Dendritic cell treated with granulocyte-macrophage colony-stimulating factor and Interleukin-4, amounts not matched to agents 40 ng/mL and 50 ng/mL, for 4 days (primary cell): ENCODE data around the gene TBC1D8.

Source experiments
- H3K27ac Mint-ChIP-seq: one replicate; pipeline ENCODE4 v1.8.0; 2022; ENCODE audit warnings: mild to moderate bottlenecking, mixed read lengths
- H3K27me3 Mint-ChIP-seq: one replicate; pipeline ENCODE4 v1.8.0; 2022; ENCODE audit warnings: mild to moderate bottlenecking, mixed read lengths
- H3K36me3 Mint-ChIP-seq: one replicate; pipeline ENCODE4 v1.8.0; 2022; ENCODE audit warnings: low read depth, mixed read lengths
- H3K4me1 Mint-ChIP-seq: one replicate; pipeline ENCODE4 v1.8.0; 2022; ENCODE audit warnings: low read depth, mixed read lengths
- H3K4me3 Mint-ChIP-seq: one replicate; pipeline ENCODE4 v1.8.0; 2022; ENCODE audit warnings: mild to moderate bottlenecking, moderate library complexity, mixed read lengths
- H3K9me3 Mint-ChIP-seq: one replicate; pipeline ENCODE4 v1.8.0; 2022; ENCODE audit warnings: mixed read lengths
- intact Hi-C: fragments of 100-400 bp; cut with micrococcal nuclease; formaldehyde crosslinking; loops from one replicate; pipeline ENCODE4 v1.15.0; 2022

The TBC1D8 gene

DNA sequence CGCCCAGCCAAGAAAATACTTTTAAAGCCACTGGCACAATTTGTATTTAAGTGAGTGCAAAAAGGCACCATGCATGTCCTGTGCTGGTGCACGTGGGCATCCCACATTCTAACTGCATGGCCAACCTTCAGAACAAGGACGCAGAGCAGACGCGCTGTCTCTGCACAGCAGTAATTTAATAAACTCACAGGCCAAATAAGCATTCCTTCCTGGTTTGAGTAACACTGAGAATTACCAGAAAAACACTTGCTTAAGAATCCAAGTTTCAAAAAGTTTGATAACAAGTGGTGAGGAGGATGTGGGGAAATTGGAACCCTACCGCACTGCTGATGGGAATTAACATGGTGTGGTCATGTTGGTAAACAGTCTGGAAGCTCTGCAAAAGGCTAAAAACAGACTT lies 110.4 kb downstream of the TBC1D8 start:
- peaks cover 36% of the 10 kb centered on the region for H3K4me1 Mint-ChIP-seq
- no peaks in the 10 kb centered on the region for H3K27me3 Mint-ChIP-seq
- no peak overlapping the region for H3K27ac Mint-ChIP-seq
- intact Hi-C loops: no loop called here
- no peak overlapping the region for H3K4me3 Mint-ChIP-seq
- no peaks in the 10 kb centered on the region for H3K9me3 Mint-ChIP-seq
- H3K36me3 Mint-ChIP-seq: peaks cover 2% of the 10 kb centered on the region

GRCh38 chr2:101040072-101040471 lies 111.1 kb downstream of the TBC1D8 start:
- Mint-ChIP-seq H3K4me1 (peaks cover 36% of the 10 kb centered on the region), H3K36me3 (peaks cover 6% of the 10 kb centered on the region)
- intact Hi-C loops: no loop called here

DNA sequence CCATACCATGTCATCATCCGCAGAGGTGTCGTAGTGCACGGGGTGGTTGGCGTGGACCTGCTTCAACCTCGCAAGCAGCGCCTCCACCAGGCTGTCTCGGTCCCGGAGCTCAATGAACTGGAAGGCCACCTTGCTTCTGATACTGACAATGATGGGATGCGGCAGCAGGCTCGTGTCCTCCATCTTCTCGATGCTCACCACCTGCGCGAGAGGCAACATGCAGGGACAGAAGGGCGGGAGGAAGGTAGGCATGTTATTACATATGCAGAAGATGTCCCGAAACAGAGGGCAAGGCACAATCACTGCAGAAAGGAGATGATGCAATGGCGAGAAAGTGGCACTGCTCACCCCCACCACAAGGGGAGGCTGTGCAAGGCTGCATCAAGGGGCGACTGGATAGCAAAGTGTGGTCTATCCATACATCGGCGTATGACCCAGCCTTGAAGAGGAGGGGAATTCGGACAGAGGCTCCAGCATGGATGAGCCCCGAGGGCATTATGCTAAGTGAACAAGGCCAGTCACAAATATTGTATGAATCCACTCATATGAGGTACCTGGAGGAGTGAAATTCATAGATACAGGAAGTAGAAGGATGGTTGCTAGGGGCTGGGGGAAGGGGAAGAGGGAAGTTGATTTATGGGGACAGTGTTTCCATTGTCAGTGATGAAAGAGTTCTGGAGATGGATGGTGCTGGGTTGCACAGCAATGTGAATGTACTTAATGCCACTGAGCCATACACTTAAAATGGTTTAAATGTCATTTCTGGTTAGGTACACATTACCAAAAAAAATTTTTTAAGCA lies 112.5 kb downstream of the TBC1D8 start:
- Mint-ChIP-seq H3K27ac (no peak overlapping the region), H3K9me3 (no peaks in the 10 kb centered on the region), H3K4me3 (no peak overlapping the region), H3K36me3 (peaks cover 17% of the 10 kb centered on the region), H3K27me3 (no peaks in the 10 kb centered on the region), H3K4me1 (peaks cover 30% of the 10 kb centered on the region)
- intact Hi-C loops: loop anchor here (5.0 kb wide), 1 partner anchor 114 kb away; the partner anchor contains the start of gene TBC1D8

More at GRCh38 chr2:101040072-101040471, 111.1 kb downstream of the TBC1D8 start:
- Mint-ChIP-seq H3K9me3 (no peaks in the 10 kb centered on the region), H3K27ac (no peak overlapping the region), H3K4me3 (no peak overlapping the region), H3K27me3 (no peaks in the 10 kb centered on the region)

- no peak overlapping the region for H3K4me3 Mint-ChIP-seq
- peaks cover 30% of the 10 kb centered on the region for H3K4me1 Mint-ChIP-seq
- intact Hi-C loops: loop anchor here (1.0 to 5.0 kb wide), 2 partner anchors 115 to 168 kb away; partner anchors contain the start of gene TBC1D8
- H3K27ac Mint-ChIP-seq: no peak overlapping the region
- no peaks in the 10 kb centered on the region for H3K27me3 Mint-ChIP-seq
- H3K9me3 Mint-ChIP-seq: no peaks in the 10 kb centered on the region
- H3K36me3 Mint-ChIP-seq: peaks cover 28% of the 10 kb centered on the region
Observed at GRCh38 chr2:101037161-101037755, 113.9 kb downstream of the TBC1D8 start.

GRCh38 chr2:101036562-101036961 lies 114.6 kb downstream of the TBC1D8 start:
- no peaks in the 10 kb centered on the region for H3K27me3 Mint-ChIP-seq
- H3K9me3 Mint-ChIP-seq: no peaks in the 10 kb centered on the region
- no peak overlapping the region for H3K4me3 Mint-ChIP-seq
- H3K36me3 Mint-ChIP-seq: peaks cover 32% of the 10 kb centered on the region
- H3K4me1 Mint-ChIP-seq: peaks cover 27% of the 10 kb centered on the region
- intact Hi-C loops: loop anchor here (5.0 kb wide), 1 partner anchor 116 kb away; the partner anchor contains the start of gene TBC1D8
- no peak overlapping the region for H3K27ac Mint-ChIP-seq

DNA sequence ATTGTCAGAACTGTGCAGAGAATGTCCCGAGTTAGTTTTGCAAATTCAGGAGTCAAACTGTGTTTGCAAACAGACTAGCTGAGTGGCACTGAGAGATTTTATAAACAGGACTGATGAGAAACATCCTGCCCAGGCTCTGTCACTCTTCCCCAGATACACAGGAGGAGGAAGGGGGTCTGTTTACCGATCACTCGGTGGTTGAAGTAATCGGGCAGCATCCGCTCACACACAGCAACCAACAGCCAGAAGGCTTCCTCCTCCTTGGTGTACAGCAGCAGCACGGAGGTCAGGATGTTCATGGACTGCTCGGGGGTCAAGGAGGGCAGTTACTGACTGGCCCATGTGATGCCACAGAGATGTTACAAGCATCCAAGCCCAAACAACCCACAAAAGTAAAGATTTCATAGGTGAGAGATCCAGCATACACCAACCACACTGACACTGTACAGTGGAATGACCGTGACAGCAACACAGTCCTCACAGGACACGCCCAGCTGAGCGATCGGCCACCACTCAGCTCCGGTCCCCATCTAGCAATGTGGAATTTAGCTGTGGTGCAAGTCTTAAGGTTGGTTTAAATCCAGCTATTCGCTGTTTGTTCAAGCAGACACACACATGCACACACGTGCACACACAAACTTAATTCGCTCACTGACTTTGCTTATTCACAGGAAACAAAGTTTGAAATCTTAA lies 119.0 kb downstream of the TBC1D8 start:
- H3K27me3 Mint-ChIP-seq: no peaks in the 10 kb centered on the region
- no peak overlapping the region for H3K27ac Mint-ChIP-seq
- no peaks in the 10 kb centered on the region for H3K9me3 Mint-ChIP-seq
- intact Hi-C loops: no loop called here
- peaks cover 43% of the 10 kb centered on the region for H3K36me3 Mint-ChIP-seq
- H3K4me3 Mint-ChIP-seq: no peak overlapping the region
- H3K4me1 Mint-ChIP-seq: peaks cover 9% of the 10 kb centered on the region

- Mint-ChIP-seq H3K27ac (no peak overlapping the region), H3K27me3 (no peaks in the 10 kb centered on the region), H3K9me3 (no peaks in the 10 kb centered on the region), H3K4me3 (no peak overlapping the region), H3K4me1 (peaks cover 9% of the 10 kb centered on the region), H3K36me3 (peaks cover 47% of the 10 kb centered on the region)
- intact Hi-C loops: no loop called here
Observed at GRCh38 chr2:101030866-101031554, 120.2 kb downstream of the TBC1D8 start.

- no peaks in the 10 kb centered on the region for H3K9me3 Mint-ChIP-seq
- H3K27ac Mint-ChIP-seq: no peak overlapping the region
- H3K36me3 Mint-ChIP-seq: peaks cover 30% of the 10 kb centered on the region
- no peaks in the 10 kb centered on the region for H3K27me3 Mint-ChIP-seq
- no peak overlapping the region for H3K4me3 Mint-ChIP-seq
- intact Hi-C loops: no loop called here
- H3K4me1 Mint-ChIP-seq: peaks cover 9% of the 10 kb centered on the region
Observed at GRCh38 chr2:101027852-101028251, 123.3 kb downstream of the TBC1D8 start.

- no peak overlapping the region for H3K4me3 Mint-ChIP-seq
- H3K4me1 Mint-ChIP-seq: peaks cover 9% of the 10 kb centered on the region
- no peaks in the 10 kb centered on the region for H3K9me3 Mint-ChIP-seq
- H3K27me3 Mint-ChIP-seq: no peaks in the 10 kb centered on the region
- no peak overlapping the region for H3K27ac Mint-ChIP-seq
- intact Hi-C loops: no loop called here
- H3K36me3 Mint-ChIP-seq: peaks cover 33% of the 10 kb centered on the region
Observed at GRCh38 chr2:101026923-101027469, 124.2 kb downstream of the TBC1D8 start.

DNA sequence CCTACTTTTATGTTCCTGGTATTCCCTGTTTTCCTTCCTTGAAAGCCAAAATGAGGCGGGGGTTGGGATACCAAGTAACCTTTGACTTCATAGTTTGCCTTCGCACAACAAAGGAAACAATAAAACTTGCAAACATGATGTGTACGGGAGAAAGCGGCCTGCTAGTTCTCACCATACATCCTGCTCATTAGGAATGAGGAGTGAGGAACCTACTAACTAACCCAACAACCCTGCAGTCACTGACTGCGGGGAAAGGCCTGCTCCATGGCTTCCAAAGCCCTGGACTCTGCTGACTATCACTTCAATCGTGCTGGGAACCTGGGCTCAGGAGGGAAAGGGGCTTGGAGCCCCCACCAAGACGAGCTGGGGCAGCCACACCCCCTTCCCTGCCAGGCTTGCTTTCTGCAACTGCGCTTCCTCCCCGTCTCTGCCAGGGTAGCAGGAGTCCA lies 124.9 kb downstream of the TBC1D8 start:
- H3K9me3 Mint-ChIP-seq: no peaks in the 10 kb centered on the region
- no peaks in the 10 kb centered on the region for H3K27me3 Mint-ChIP-seq

GRCh38 chr2:101025561-101025960 lies 125.6 kb downstream of the TBC1D8 start:
- intact Hi-C loops: no loop called here
- H3K27ac Mint-ChIP-seq: no peak overlapping the region
- H3K4me3 Mint-ChIP-seq: no peak overlapping the region
- H3K9me3 Mint-ChIP-seq: no peaks in the 10 kb centered on the region
- peaks cover 46% of the 10 kb centered on the region for H3K36me3 Mint-ChIP-seq
- H3K4me1 Mint-ChIP-seq: no peaks in the 10 kb centered on the region
- no peaks in the 10 kb centered on the region for H3K27me3 Mint-ChIP-seq

More for the DNA sequence above, 124.9 kb downstream of the TBC1D8 start:
- Mint-ChIP-seq H3K4me1 (peaks cover 7% of the 10 kb centered on the region), H3K4me3 (no peak overlapping the region), H3K27ac (no peak overlapping the region), H3K36me3 (peaks cover 39% of the 10 kb centered on the region)
- intact Hi-C loops: no loop called here

GRCh38 chr2:101023327-101024107 lies 127.7 kb downstream of the TBC1D8 start:
- H3K27ac Mint-ChIP-seq: no peak overlapping the region
- H3K4me1 Mint-ChIP-seq: no peaks in the 10 kb centered on the region
- peaks cover 52% of the 10 kb centered on the region for H3K36me3 Mint-ChIP-seq
- intact Hi-C loops: no loop called here
- H3K9me3 Mint-ChIP-seq: no peaks in the 10 kb centered on the region
- H3K27me3 Mint-ChIP-seq: no peaks in the 10 kb centered on the region
- no peak overlapping the region for H3K4me3 Mint-ChIP-seq

DNA sequence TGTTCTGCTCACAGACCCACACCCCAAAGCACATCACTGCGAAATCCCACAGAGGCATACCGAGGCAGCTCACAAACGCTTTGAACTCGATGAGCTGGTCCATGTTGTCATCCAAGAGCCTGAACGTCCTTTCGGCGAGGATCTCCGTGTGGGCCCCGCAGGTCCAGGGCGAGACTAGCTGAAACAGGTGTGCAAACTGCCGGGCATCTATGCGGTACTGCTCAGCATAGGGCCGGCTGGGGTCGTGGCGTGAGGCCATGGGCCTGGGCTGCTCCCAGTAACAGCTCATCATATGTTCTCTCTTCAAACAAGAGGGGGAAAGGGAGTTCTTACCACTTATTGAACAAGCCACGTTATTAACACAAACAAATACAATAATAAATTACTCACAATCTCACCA lies 129.0 kb downstream of the TBC1D8 start:
- Mint-ChIP-seq H3K36me3 (peaks cover 57% of the 10 kb centered on the region), H3K27ac (no peak overlapping the region), H3K27me3 (no peaks in the 10 kb centered on the region), H3K4me3 (no peak overlapping the region), H3K9me3 (no peaks in the 10 kb centered on the region), H3K4me1 (no peaks in the 10 kb centered on the region)
- intact Hi-C loops: no loop called here
